Posterior cingulate gyrus (tissue), 11 donors: ENCODE data around the gene TBCEL.
"Not testable (repeated sequence)": the region's sequence is repeated elsewhere in the genome, so short reads cannot be mapped to it uniquely, and the experiment has no call there.

Experiments
- DNase-seq, 10 donors: peaks; one replicate each; pipeline versions ENCODE4 v3.0.0 to v3.0.0-alpha.2; 2020 to 2021; ENCODE audit warnings: mixed read lengths in 3 of 10
- intact Hi-C: fragments of 100-400 bp; cut with DNase I; formaldehyde crosslinking; loops from one replicate; pipeline ENCODE4 v1.15.1; 2023

The TBCEL gene

GRCh38 chr11:121099885-121100284 lies 76.0 kb downstream of the TBCEL start:
- no peak for DNase-seq
- intact Hi-C loops: no loop called here

- intact Hi-C loops: no loop called here
- DNase-seq: no peak
Observed at GRCh38 chr11:121100943-121101342, 77.0 kb downstream of the TBCEL start, which contains the start of gene TECTA. Gene TECTA (plus strand): TSS chr11:121101243. CDS start chr11:121102666, 1,423 bp downstream.

GRCh38 chr11:121104312-121104762 lies 80.4 kb downstream of the TBCEL start:
- intact Hi-C loops: no loop called here
- no peak for DNase-seq

- DNase-seq: no peak
- intact Hi-C loops: no loop called here
Observed at GRCh38 chr11:121105063-121105480, 81.2 kb downstream of the TBCEL start.

- intact Hi-C loops: no loop called here
- no peak for DNase-seq
Observed at GRCh38 chr11:121105481-121106195, 81.7 kb downstream of the TBCEL start.

GRCh38 chr11:121106812-121107211 lies 82.9 kb downstream of the TBCEL start:
- no peak for DNase-seq
- intact Hi-C loops: no loop called here

- DNase-seq: no peak
- intact Hi-C loops: no loop called here
Observed at GRCh38 chr11:121108413-121108812, 84.5 kb downstream of the TBCEL start.

- intact Hi-C loops: no loop called here
Observed at GRCh38 chr11:121109471-121109870, 85.6 kb downstream of the TBCEL start.

GRCh38 chr11:121109916-121110586 lies 86.1 kb downstream of the TBCEL start:
- intact Hi-C loops: loop anchor here (5.0 to 10.0 kb wide), 2 partner anchors 75 to 178 kb away; no protein-coding TSS in a partner anchor
- DNase-seq: no peak

More at GRCh38 chr11:121109471-121109870, 85.6 kb downstream of the TBCEL start:
- no peak for DNase-seq

- intact Hi-C loops: loop anchor here (5.0 to 10.0 kb wide), 2 partner anchors 76 to 179 kb away; no protein-coding TSS in a partner anchor
- DNase-seq: no peak
Observed at GRCh38 chr11:121110871-121111724, 87.2 kb downstream of the TBCEL start.

- intact Hi-C loops: loop anchor here (2.0 to 10.0 kb wide), 3 partner anchors 78 to 602 kb away; partner anchors contain the start of gene GRIK4
- DNase-seq: peak; percentile 35 to 94 (median 71)
Observed at GRCh38 chr11:121112498-121113455, 88.9 kb downstream of the TBCEL start.

- intact Hi-C loops: loop anchor here (2.0 to 10.0 kb wide), 3 partner anchors 79 to 603 kb away; partner anchors contain the start of gene GRIK4
- no peak for DNase-seq
Observed at GRCh38 chr11:121113611-121114010, 89.7 kb downstream of the TBCEL start.

GRCh38 chr11:121115024-121115423 lies 91.1 kb downstream of the TBCEL start:
- not testable (repeated sequence) for DNase-seq
- intact Hi-C loops: loop anchor here (10.0 kb wide), 1 partner anchor 80 kb away; no protein-coding TSS in a partner anchor

- intact Hi-C loops: loop anchor here (10.0 kb wide), 1 partner anchor 83 kb away; no protein-coding TSS in a partner anchor
- no peak for DNase-seq
Observed at GRCh38 chr11:121117788-121118187, 93.9 kb downstream of the TBCEL start.

- intact Hi-C loops: loop anchor here (10.0 kb wide), 1 partner anchor 85 kb away; no protein-coding TSS in a partner anchor
Observed at GRCh38 chr11:121119440-121119839, 95.5 kb downstream of the TBCEL start.

GRCh38 chr11:121122328-121122727 lies 98.4 kb downstream of the TBCEL start:
- intact Hi-C loops: no loop called here
- DNase-seq: no peak

More at GRCh38 chr11:121119440-121119839, 95.5 kb downstream of the TBCEL start:
- no peak for DNase-seq

- DNase-seq: no peak
- intact Hi-C loops: no loop called here
Observed at GRCh38 chr11:121123496-121124069, 99.7 kb downstream of the TBCEL start.

- intact Hi-C loops: no loop called here
- DNase-seq: no peak
Observed at GRCh38 chr11:121127809-121128208, 103.9 kb downstream of the TBCEL start.
